ENCODE measurements around the gene WDR43.

DNA sequence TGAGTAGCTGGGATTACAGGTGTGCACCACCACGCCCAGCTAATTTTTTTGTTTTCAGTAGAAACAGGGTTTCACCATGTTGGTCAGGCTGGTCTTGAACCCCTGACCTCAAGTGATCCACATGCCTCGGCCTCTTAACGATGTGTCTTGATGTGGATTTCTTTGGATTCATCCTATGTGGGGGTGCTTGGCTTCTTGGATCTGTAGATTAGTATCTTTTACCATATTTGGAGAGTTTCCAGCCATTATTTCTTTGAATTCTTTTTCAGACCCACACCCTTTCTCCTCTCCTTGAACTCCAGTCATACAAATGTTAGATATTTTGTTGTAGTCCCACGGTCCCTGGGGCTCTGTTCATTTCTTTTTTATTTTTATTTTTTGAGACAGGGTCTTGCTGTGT lies 79.8 kb downstream of the WDR43 start:
- TF ChIP-seq TAF1 (IDR thresholded peaks at IDR 0.05; ENCODE audit: low read depth) = no peak
- TF ChIP-seq, protein P1, sequence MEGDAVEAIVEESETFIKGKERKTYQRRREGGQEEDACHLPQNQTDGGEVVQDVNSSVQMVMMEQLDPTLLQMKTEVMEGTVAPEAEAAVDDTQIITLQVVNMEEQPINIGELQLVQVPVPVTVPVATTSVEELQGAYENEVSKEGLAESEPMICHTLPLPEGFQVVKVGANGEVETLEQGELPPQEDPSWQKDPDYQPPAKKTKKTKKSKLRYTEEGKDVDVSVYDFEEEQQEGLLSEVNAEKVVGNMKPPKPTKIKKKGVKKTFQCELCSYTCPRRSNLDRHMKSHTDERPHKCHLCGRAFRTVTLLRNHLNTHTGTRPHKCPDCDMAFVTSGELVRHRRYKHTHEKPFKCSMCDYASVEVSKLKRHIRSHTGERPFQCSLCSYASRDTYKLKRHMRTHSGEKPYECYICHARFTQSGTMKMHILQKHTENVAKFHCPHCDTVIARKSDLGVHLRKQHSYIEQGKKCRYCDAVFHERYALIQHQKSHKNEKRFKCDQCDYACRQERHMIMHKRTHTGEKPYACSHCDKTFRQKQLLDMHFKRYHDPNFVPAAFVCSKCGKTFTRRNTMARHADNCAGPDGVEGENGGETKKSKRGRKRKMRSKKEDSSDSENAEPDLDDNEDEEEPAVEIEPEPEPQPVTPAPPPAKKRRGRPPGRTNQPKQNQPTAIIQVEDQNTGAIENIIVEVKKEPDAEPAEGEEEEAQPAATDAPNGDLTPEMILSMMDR (IDR thresholded peaks at IDR 0.05; ENCODE audit: poor library complexity, severe bottlenecking) = no peak
- TF ChIP-seq MXI1 (conservative IDR thresholded peaks at IDR 0.05; ENCODE audit: poor library complexity, severe bottlenecking) = no peak
- no peak for TF ChIP-seq EP300 (conservative IDR thresholded peaks at IDR 0.05; ENCODE audit: poor library complexity, severe bottlenecking)
- TF ChIP-seq SMC3 (conservative IDR thresholded peaks at IDR 0.05; ENCODE audit: poor library complexity) = no peak
